SK-N-SH treated with all-trans-retinoic acid at 6 μM for 48 hours (cell line): ENCODE results near the gene SKI.

ENCODE experiments used
- ATAC-seq: fragments of 200-7000 bp; cut with Tn5 transposase; 3 replicates; pipeline ENCODE4 v1.9.1; 2020; ENCODE audit warnings: mild to moderate bottlenecking, moderate library complexity
- ARNTL ChIP-seq: fragments of 450-650 bp; formaldehyde crosslinking; IDR thresholded peaks from 2 replicates; pipeline ENCODE4 v1.5.0; 2020; ENCODE audit warnings: low read depth, mild to moderate bottlenecking, moderate library complexity, borderline replicate concordance
- BACH2 ChIP-seq: fragments of 250-450 bp; sonication (Bioruptor Pico); IDR thresholded peaks from 2 replicates; pipeline ENCODE4 v1.9.0; 2021; ENCODE audit warnings: mild to moderate bottlenecking, borderline replicate concordance
- CSDC2 ChIP-seq: fragments of 250-450 bp; sonication (Bioruptor Pico); IDR thresholded peaks from 2 replicates; pipeline ENCODE4 v1.5.0; 2020; ENCODE audit warnings: mild to moderate bottlenecking, moderate library complexity
- ESRRG ChIP-seq: fragments of 250-450 bp; sonication (Bioruptor Pico); IDR thresholded peaks from 2 replicates; pipeline ENCODE4 v1.6.1; 2021; ENCODE audit warnings: mild to moderate bottlenecking
- GLIS3 ChIP-seq: fragments of 250-450 bp; sonication (Bioruptor Pico); IDR thresholded peaks from 2 replicates; pipeline ENCODE4 v1.5.0; 2020; ENCODE audit warnings: mild to moderate bottlenecking, moderate library complexity
- ISL1 ChIP-seq: fragments of 250-450 bp; sonication (Bioruptor Pico); IDR thresholded peaks from 2 replicates; pipeline ENCODE4 v2.1.2; 2022; ENCODE audit warnings: mild to moderate bottlenecking, moderate library complexity
- OSR1 ChIP-seq: fragments of 250-450 bp; sonication (Bioruptor Pico); IDR thresholded peaks from 2 replicates; pipeline ENCODE4 v1.8.0; 2022; ENCODE audit warnings: moderate library complexity, mild to moderate bottlenecking, inconsistent platforms
- PPARA ChIP-seq: fragments of 250-450 bp; sonication (Bioruptor Pico); IDR thresholded peaks from 2 replicates; pipeline ENCODE4 v1.5.0; 2020; ENCODE audit warnings: mild to moderate bottlenecking, borderline replicate concordance
- RARB ChIP-seq: fragments of 250-450 bp; sonication (Bioruptor Pico); IDR thresholded peaks from 2 replicates; pipeline ENCODE4 v1.8.0; 2021; ENCODE audit warnings: mild to moderate bottlenecking, moderate library complexity
- SNAI2 ChIP-seq: fragments of 250-450 bp; sonication (Bioruptor Pico); IDR thresholded peaks from 2 replicates; pipeline ENCODE4 v1.5.0; 2020; ENCODE audit warnings: mild to moderate bottlenecking, moderate library complexity
- TCF4 ChIP-seq: fragments of 250-450 bp; sonication (Bioruptor Pico); IDR thresholded peaks from 2 replicates; pipeline ENCODE4 v1.8.0; 2021; ENCODE audit warnings: mild to moderate bottlenecking, moderate library complexity, borderline replicate concordance
- TOX ChIP-seq: fragments of 250-450 bp; sonication (Bioruptor Pico); IDR thresholded peaks from 2 replicates; pipeline ENCODE4 v1.8.0; 2021; ENCODE audit warnings: mild to moderate bottlenecking, moderate library complexity, borderline replicate concordance
- ZC3H10 ChIP-seq: fragments of 250-450 bp; sonication (Bioruptor Pico); IDR thresholded peaks from 2 replicates; pipeline ENCODE4 v1.5.1; 2021; ENCODE audit warnings: mild to moderate bottlenecking, moderate library complexity
- ZFP3 ChIP-seq: fragments of 250-450 bp; sonication (Bioruptor Pico); IDR thresholded peaks from 2 replicates; pipeline ENCODE4 v1.5.0; 2020; ENCODE audit warnings: mild to moderate bottlenecking, moderate library complexity
- ZNF565 ChIP-seq: fragments of 450-650 bp; formaldehyde crosslinking; conservative IDR thresholded peaks from 2 replicates; pipeline ENCODE4 v1.5.0; 2020; ENCODE audit warnings: low read depth, mild to moderate bottlenecking, moderate library complexity
- ZNF70 ChIP-seq: fragments of 450-650 bp; formaldehyde crosslinking; IDR thresholded peaks from 2 replicates; pipeline ENCODE4 v1.5.0; 2020; ENCODE audit warnings: mild to moderate bottlenecking, moderate library complexity
- ZNF8 ChIP-seq: fragments of 450-650 bp; formaldehyde crosslinking; IDR thresholded peaks from 2 replicates; pipeline ENCODE4 v1.5.0; 2020; ENCODE audit warnings: mild to moderate bottlenecking, moderate library complexity
- TF ChIP-seq, protein P1 (sequence below): fragments of 250-450 bp; sonication (Bioruptor Pico); IDR thresholded peaks from 2 replicates; pipeline ENCODE4 v1.5.1; 2021; ENCODE audit warnings: mild to moderate bottlenecking, moderate library complexity
- TF ChIP-seq, protein P2 (sequence below): fragments of 250-450 bp; sonication (Bioruptor Pico); IDR thresholded peaks from 2 replicates; pipeline ENCODE4 v1.5.1; 2020; ENCODE audit warnings: low read depth, mild to moderate bottlenecking, moderate library complexity
- TF ChIP-seq, protein P3 (sequence below): fragments of 250-450 bp; sonication (Bioruptor Pico); IDR thresholded peaks from 2 replicates; pipeline ENCODE4 v1.5.0; 2020; ENCODE audit warnings: mild to moderate bottlenecking, moderate library complexity
- TF ChIP-seq, protein P4 (sequence below): fragments of 250-450 bp; sonication (Bioruptor Pico); IDR thresholded peaks from 2 replicates; pipeline ENCODE4 v1.8.0; 2020; ENCODE audit warnings: mild to moderate bottlenecking, moderate library complexity, borderline replicate concordance
- TF ChIP-seq, protein P5 (sequence below): fragments of 250-450 bp; sonication (Bioruptor Pico); IDR thresholded peaks from 2 replicates; pipeline ENCODE4 v1.8.0; 2021; ENCODE audit warnings: low read depth, mild to moderate bottlenecking, moderate library complexity, borderline replicate concordance

Gene SKI

DNA sequence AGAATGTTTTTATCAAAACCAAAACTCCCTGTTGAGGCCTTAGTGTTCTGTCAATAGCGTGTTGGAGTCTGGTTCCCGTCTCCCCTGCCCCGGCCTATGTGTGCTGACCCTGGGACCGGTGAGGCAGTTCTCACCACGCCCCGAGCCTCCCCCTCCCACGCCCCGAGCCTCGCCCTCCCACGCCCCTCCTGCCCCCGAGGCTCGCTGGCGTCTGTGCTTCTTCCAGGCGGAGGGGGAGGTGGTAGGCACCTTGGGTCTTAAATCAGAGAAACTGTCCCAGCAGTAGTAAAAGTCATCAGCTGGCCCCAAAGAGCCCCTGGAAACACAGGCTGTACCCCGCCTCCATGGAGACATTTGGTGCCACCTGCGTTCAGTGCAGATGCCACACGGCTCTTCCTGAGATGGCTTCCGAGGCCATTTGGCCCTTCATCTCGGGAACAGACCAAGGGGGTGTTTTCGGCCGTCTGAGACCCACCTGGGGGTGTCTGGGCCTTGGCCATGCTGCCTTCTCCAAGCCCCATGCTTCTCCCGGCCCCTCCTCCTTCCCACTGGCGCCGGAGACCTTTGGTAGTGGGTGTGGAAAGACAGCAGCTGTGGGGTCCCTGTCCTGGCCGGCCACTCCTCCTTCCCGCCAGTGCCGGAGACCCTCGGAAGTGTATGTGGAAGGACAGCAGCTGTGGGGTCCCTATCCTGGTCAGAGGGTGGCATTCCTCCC lies 44.7 kb downstream of the SKI start (continued):
- TF ChIP-seq, protein P1, sequence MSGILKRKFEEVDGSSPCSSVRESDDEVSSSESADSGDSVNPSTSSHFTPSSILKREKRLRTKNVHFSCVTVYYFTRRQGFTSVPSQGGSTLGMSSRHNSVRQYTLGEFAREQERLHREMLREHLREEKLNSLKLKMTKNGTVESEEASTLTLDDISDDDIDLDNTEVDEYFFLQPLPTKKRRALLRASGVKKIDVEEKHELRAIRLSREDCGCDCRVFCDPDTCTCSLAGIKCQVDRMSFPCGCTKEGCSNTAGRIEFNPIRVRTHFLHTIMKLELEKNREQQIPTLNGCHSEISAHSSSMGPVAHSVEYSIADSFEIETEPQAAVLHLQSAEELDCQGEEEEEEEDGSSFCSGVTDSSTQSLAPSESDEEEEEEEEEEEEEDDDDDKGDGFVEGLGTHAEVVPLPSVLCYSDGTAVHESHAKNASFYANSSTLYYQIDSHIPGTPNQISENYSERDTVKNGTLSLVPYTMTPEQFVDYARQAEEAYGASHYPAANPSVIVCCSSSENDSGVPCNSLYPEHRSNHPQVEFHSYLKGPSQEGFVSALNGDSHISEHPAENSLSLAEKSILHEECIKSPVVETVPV: no peak
- no peak for TF ChIP-seq PPARA (CRISPR knock-in tag)
- TF ChIP-seq BACH2 (CRISPR knock-in tag): no peak
- no peak for TF ChIP-seq ZNF8 (CRISPR knock-in tag)
- TF ChIP-seq TCF4 (CRISPR knock-in tag): no peak
- TF ChIP-seq ARNTL (CRISPR knock-in tag): no peak
- TF ChIP-seq CSDC2 (CRISPR knock-in tag): no peak
- no peak for TF ChIP-seq OSR1
- TF ChIP-seq ISL1: no peak
- TF ChIP-seq TOX: no peak
- TF ChIP-seq, all 23 proteins: peak for 0

DNA sequence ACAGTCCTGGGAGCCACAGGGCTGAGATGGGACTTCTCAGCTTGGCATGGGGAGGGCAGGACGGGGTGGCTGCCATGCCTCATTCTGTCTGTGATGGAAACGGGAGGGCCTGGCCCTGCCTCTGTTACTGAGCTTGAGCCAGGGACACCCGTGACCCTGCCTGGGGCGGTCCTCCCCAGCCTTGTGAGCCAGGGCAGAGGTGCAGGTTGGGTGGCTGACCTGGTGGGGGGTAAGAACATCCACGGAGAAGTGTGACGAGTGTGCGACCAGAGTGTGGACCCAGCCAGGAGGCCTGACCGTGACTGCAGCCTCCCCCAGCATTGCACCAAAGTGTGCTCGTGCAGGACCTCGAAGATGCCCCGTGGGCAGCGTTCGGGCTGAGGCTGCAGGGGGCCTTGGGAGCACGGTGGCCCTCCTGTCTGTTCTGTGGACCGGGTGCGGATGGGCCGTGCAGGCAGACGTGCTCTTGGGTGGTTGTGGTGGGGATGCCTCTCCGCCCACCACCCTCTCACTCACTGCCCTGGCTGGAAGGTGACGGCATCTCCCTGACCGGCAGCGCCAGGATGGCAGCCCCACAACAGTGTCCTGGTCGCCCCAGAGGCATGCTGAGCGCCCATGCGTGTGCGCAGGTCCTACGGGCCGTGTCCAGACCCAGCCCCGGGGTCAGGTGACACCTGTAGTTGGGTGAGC lies 45.4 kb downstream of the SKI start:
- no peak for ATAC-seq

DNA sequence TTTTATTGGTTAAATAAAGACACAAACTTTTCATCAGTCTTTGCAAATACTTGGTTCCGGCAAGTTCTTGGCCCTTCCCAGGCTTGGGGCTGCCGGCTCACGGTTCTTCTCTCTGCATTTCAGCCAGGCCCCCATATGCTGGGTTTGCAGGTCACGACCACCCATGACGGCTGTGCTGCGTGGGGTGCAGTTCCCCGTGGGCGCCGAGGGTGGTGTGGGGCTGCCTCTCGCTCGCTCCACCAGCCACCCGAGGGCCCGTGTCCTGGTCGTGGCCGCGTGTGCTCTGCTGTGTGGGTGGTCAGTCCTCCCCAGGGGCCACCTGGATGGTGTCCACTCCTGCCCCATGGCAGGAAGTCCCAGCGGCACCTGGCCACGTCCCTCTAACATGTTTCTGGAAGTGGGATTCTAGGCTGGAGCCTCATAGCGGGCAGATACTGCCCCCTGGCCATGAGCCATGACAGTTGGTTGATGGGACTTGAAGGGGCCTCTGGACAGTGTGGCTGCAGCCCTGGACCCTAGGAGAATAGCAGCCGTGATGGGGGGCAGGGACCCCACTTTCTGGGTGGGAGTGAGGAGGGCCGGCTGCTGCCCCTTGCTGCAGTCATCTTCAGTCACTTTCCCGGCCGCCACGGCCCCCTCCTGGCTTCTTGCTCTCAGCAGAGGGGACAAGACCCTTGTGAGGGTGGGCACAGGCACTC lies 46.3 kb downstream of the SKI start:
- no peak for ATAC-seq
- no peak for TF ChIP-seq ZC3H10 (CRISPR knock-in tag)
- TF ChIP-seq ZNF70 (CRISPR knock-in tag): no peak
- no peak for TF ChIP-seq PPARA (CRISPR knock-in tag)
- TF ChIP-seq ESRRG (CRISPR knock-in tag): no peak
- no peak for TF ChIP-seq OSR1
- TF ChIP-seq RARB (CRISPR knock-in tag): no peak
- no peak for TF ChIP-seq ZNF565
- no peak for TF ChIP-seq ZFP3 (CRISPR knock-in tag)
- TF ChIP-seq BACH2 (CRISPR knock-in tag): no peak
- TF ChIP-seq, protein P2, sequence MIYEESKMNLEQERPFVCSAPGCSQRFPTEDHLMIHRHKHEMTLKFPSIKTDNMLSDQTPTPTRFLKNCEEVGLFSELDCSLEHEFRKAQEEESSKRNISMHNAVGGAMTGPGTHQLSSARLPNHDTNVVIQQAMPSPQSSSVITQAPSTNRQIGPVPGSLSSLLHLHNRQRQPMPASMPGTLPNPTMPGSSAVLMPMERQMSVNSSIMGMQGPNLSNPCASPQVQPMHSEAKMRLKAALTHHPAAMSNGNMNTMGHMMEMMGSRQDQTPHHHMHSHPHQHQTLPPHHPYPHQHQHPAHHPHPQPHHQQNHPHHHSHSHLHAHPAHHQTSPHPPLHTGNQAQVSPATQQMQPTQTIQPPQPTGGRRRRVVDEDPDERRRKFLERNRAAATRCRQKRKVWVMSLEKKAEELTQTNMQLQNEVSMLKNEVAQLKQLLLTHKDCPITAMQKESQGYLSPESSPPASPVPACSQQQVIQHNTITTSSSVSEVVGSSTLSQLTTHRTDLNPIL (CRISPR knock-in tag): no peak
- TF ChIP-seq, protein P1: no peak
- TF ChIP-seq SNAI2 (CRISPR knock-in tag): no peak
- TF ChIP-seq GLIS3 (CRISPR knock-in tag): no peak
- TF ChIP-seq CSDC2 (CRISPR knock-in tag): no peak

More for the DNA sequence above, 45.4 kb downstream of the SKI start:
- no peak for TF ChIP-seq ISL1
- TF ChIP-seq ESRRG (CRISPR knock-in tag): no peak
- TF ChIP-seq, protein P3, sequence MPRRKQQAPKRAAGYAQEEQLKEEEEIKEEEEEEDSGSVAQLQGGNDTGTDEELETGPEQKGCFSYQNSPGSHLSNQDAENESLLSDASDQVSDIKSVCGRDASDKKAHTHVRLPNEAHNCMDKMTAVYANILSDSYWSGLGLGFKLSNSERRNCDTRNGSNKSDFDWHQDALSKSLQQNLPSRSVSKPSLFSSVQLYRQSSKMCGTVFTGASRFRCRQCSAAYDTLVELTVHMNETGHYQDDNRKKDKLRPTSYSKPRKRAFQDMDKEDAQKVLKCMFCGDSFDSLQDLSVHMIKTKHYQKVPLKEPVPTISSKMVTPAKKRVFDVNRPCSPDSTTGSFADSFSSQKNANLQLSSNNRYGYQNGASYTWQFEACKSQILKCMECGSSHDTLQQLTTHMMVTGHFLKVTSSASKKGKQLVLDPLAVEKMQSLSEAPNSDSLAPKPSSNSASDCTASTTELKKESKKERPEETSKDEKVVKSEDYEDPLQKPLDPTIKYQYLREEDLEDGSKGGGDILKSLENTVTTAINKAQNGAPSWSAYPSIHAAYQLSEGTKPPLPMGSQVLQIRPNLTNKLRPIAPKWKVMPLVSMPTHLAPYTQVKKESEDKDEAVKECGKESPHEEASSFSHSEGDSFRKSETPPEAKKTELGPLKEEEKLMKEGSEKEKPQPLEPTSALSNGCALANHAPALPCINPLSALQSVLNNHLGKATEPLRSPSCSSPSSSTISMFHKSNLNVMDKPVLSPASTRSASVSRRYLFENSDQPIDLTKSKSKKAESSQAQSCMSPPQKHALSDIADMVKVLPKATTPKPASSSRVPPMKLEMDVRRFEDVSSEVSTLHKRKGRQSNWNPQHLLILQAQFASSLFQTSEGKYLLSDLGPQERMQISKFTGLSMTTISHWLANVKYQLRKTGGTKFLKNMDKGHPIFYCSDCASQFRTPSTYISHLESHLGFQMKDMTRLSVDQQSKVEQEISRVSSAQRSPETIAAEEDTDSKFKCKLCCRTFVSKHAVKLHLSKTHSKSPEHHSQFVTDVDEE: no peak
- no peak for TF ChIP-seq ZC3H10 (CRISPR knock-in tag)
- TF ChIP-seq TOX: no peak
- no peak for TF ChIP-seq PPARA (CRISPR knock-in tag)
- no peak for TF ChIP-seq GLIS3 (CRISPR knock-in tag)
- no peak for TF ChIP-seq TCF4 (CRISPR knock-in tag)
- no peak for TF ChIP-seq RARB (CRISPR knock-in tag)
- TF ChIP-seq, protein P4, sequence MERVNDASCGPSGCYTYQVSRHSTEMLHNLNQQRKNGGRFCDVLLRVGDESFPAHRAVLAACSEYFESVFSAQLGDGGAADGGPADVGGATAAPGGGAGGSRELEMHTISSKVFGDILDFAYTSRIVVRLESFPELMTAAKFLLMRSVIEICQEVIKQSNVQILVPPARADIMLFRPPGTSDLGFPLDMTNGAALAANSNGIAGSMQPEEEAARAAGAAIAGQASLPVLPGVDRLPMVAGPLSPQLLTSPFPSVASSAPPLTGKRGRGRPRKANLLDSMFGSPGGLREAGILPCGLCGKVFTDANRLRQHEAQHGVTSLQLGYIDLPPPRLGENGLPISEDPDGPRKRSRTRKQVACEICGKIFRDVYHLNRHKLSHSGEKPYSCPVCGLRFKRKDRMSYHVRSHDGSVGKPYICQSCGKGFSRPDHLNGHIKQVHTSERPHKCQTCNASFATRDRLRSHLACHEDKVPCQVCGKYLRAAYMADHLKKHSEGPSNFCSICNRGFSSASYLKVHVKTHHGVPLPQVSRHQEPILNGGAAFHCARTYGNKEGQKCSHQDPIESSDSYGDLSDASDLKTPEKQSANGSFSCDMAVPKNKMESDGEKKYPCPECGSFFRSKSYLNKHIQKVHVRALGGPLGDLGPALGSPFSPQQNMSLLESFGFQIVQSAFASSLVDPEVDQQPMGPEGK (CRISPR knock-in tag): no peak
- TF ChIP-seq ZNF8 (CRISPR knock-in tag): no peak
- TF ChIP-seq, protein P5, sequence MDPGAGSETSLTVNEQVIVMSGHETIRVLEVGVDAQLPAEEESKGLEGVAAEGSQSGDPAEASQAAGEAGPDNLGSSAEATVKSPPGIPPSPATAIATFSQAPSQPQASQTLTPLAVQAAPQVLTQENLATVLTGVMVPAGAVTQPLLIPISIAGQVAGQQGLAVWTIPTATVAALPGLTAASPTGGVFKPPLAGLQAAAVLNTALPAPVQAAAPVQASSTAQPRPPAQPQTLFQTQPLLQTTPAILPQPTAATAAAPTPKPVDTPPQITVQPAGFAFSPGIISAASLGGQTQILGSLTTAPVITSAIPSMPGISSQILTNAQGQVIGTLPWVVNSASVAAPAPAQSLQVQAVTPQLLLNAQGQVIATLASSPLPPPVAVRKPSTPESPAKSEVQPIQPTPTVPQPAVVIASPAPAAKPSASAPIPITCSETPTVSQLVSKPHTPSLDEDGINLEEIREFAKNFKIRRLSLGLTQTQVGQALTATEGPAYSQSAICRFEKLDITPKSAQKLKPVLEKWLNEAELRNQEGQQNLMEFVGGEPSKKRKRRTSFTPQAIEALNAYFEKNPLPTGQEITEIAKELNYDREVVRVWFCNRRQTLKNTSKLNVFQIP (CRISPR knock-in tag): no peak
- TF ChIP-seq SNAI2 (CRISPR knock-in tag): no peak
